Sigmoid colon (tissue), 7 donors: ENCODE results near the gene DENND1C. TPM values are rescaled to one million over a fixed set of nuclear protein-coding genes. Genes with fewer than 3 reads are reported as not detected.
"Not testable (repeated sequence)": the region's sequence is repeated elsewhere in the genome, so short reads cannot be mapped to it uniquely, and the experiment has no call there.

Experiments
- DNase-seq: peaks from one replicate; pipeline ENCODE4 v3.0.0-alpha.2; 2019
- H3K27ac ChIP-seq, 4 donors: fragments of 200-600 bp; sonication (generic); one replicate each; pipeline ENCODE4 v1.5.1; 2016 to 2019; ENCODE audit warnings: mild to moderate bottlenecking in 1 of 4
- H3K27me3 ChIP-seq, 3 donors: fragments of 200-600 bp; sonication (generic); one replicate each; pipeline ENCODE4 v1.5.1; 2019; ENCODE audit warnings: mild to moderate bottlenecking in 1 of 3
- H3K36me3 ChIP-seq, 4 donors: fragments of 200-600 bp; sonication (generic); one replicate each; pipeline ENCODE4 v1.5.1; 2016 to 2019
- H3K4me1 ChIP-seq, 4 donors: fragments of 200-600 bp; sonication (generic); one replicate each; pipeline ENCODE4 v1.5.1; 2017 to 2019
- H3K4me3 ChIP-seq, 4 donors: fragments of 200-600 bp; sonication (generic); one replicate each; pipeline ENCODE4 v1.5.1; 2017 to 2019; ENCODE audit warnings: mild to moderate bottlenecking in 2 of 4, moderate library complexity in 1 of 4
- H3K9me3 ChIP-seq, 4 donors: fragments of 200-600 bp in 3 of 4; sonication (generic) in 3 of 4; one replicate each; pipeline versions ENCODE4 v1.5.1 to v1.6.1; 2013 to 2019
- CTCF ChIP-seq, 4 experiments: fragments of 450-650 bp in 3 of 4; fragments of 200-600 bp in 1 of 4; IDR thresholded peaks; one replicate each; pipeline ENCODE4 v1.5.1; 2016 to 2019; ENCODE audit warnings: antibody characterized with exemption in 4 of 4, mild to moderate bottlenecking in 3 of 4, moderate library complexity in 2 of 4
- EP300 ChIP-seq, 4 donors: sonication (generic); formaldehyde crosslinking; IDR thresholded peaks; one replicate each; pipeline ENCODE4 v1.6.1; 2017; ENCODE audit warnings: antibody characterized with exemption in 4 of 4
- POLR2A ChIP-seq, 2 donors: fragments of 450-650 bp; IDR thresholded peaks; one replicate each; pipeline ENCODE4 v1.6.1; 2016; ENCODE audit warnings: antibody characterized with exemption in 2 of 2, mild to moderate bottlenecking in 2 of 2, moderate library complexity in 2 of 2
- POLR2AphosphoS5 ChIP-seq, 4 donors: sonication (generic); formaldehyde crosslinking; IDR thresholded peaks; one replicate each; pipeline ENCODE4 v1.6.1; 2017; ENCODE audit warnings: antibody characterized with exemption in 4 of 4
- WGBS, 2 donors: extraction: QIAGEN DNeasy Blood & Tissue Kit; methylation state at CpG; one replicate each; pipeline ENCODE4 v1.1.7; 2013; 5-methylcytosine and 5-hydroxymethylcytosine counted together
- intact Hi-C: fragments of 100-400 bp; cut with DNase I; formaldehyde crosslinking; loops from one replicate; pipeline ENCODE4 v1.15.1; 2023
- polyA plus RNA-seq, 3 donors: library from polyadenylated mRNA; stranded (reverse); fragments of 200-250 nt; gene quantifications; one replicate each; pipeline ENCODE4 v1.2.3, GENCODE V29; 2013
- total RNA-seq, 4 donors: library from RNA; depleted of rRNA; stranded (reverse); fragments of >200 nt; gene quantifications; one replicate each; pipeline ENCODE4 v1.1.0, GENCODE V29; 2016
- donor health status: healthy with polysubstance abuse.
- donor health status: Bipolar disorder and iron deficiency.
- donor health status: healthy.

Gene DENND1C
- total and polyA plus RNA-seq, 7 donors: 0.99 to 18.1 (median 1.9) TPM; not detected in 1

GRCh38 chr19:6433165-6433564 is 48.4 kb downstream of the DENND1C start:
- H3K36me3 ChIP-seq: peaks cover 0 to 3% (median 0%) of the 10 kb centered on the region in 4 donors
- DNase-seq: no peak
- intact Hi-C loops: no loop called here
- H3K27me3 ChIP-seq: no peaks in the 10 kb centered on the region
- no peak overlapping the region for H3K27ac ChIP-seq
- no peak for TF ChIP-seq POLR2AphosphoS5 (IDR thresholded peaks at IDR 0.05)
- no peak for TF ChIP-seq EP300 (IDR thresholded peaks at IDR 0.05)
- no peak for TF ChIP-seq CTCF (IDR thresholded peaks at IDR 0.05)
- no peak for TF ChIP-seq POLR2A (IDR thresholded peaks at IDR 0.05)
- no peak overlapping the region for H3K4me3 ChIP-seq
- WGBS, 2 donors: 91 to 92% methylated on average over 11 of the region's 11 CpGs
- H3K4me1 ChIP-seq: no peaks in the 10 kb centered on the region
- H3K9me3 ChIP-seq: no peaks in the 10 kb centered on the region

GRCh38 chr19:6431891-6432290 is 49.7 kb downstream of the DENND1C start:
- intact Hi-C loops: no loop called here
- Histone ChIP-seq H3K27ac (no peak overlapping the region), H3K4me3 (no peak overlapping the region), H3K9me3 (no peaks in the 10 kb centered on the region), H3K36me3 (peaks cover 0 to 3% (median 0%) of the 10 kb centered on the region in 4 donors), H3K27me3 (no peaks in the 10 kb centered on the region), H3K4me1 (no peaks in the 10 kb centered on the region)
- 90 to 94% methylated on average over 11 of the region's 11 CpGs for WGBS, 2 donors
- no peak for DNase-seq
- TF ChIP-seq POLR2A (IDR thresholded peaks at IDR 0.05): no peak
- no peak for TF ChIP-seq EP300 (IDR thresholded peaks at IDR 0.05)
- TF ChIP-seq CTCF (IDR thresholded peaks at IDR 0.05): no peak
- no peak for TF ChIP-seq POLR2AphosphoS5 (IDR thresholded peaks at IDR 0.05)

GRCh38 chr19:6429419-6430221 is 52.0 kb downstream of the DENND1C start:
- TF ChIP-seq CTCF (IDR thresholded peaks at IDR 0.05) (no peak), POLR2A (IDR thresholded peaks at IDR 0.05) (no peak), EP300 (IDR thresholded peaks at IDR 0.05) (no peak), POLR2AphosphoS5 (IDR thresholded peaks at IDR 0.05) (no peak)
- Histone ChIP-seq H3K27me3 (no peaks in the 10 kb centered on the region), H3K27ac (no peak overlapping the region), H3K9me3 (no peaks in the 10 kb centered on the region), H3K4me3 (no peak overlapping the region), H3K36me3 (no peaks in the 10 kb centered on the region), H3K4me1 (peaks cover 0 to 7% (median 5%) of the 10 kb centered on the region in 4 donors)
- WGBS, 2 donors: 57 to 63% methylated on average over 20 of the region's 20 CpGs
- intact Hi-C loops: loop anchor here (5.0 kb wide), 1 partner anchor 57 kb away; the partner anchor contains the start of gene ALKBH7
- no peak for DNase-seq

- not testable (repeated sequence) for H3K27me3 ChIP-seq, H3K4me3 ChIP-seq, H3K4me1 ChIP-seq, H3K27ac ChIP-seq, DNase-seq, H3K36me3 ChIP-seq, H3K9me3 ChIP-seq
- 81 to 82% methylated on average over 2 of the region's 2 CpGs for WGBS, 2 donors
- intact Hi-C loops: loop anchor here (5.0 kb wide), 1 partner anchor 57 kb away; the partner anchor contains the start of gene ALKBH7
Observed at GRCh38 chr19:6428692-6429418, 52.7 kb downstream of the DENND1C start.

GRCh38 chr19:6427131-6427530 is 54.5 kb downstream of the DENND1C start:
- no peaks in the 10 kb centered on the region for H3K9me3 ChIP-seq
- 95 to 98% methylated on average over 18 of the region's 18 CpGs for WGBS, 2 donors
- intact Hi-C loops: loop anchor here (5.0 kb wide), 1 partner anchor 55 kb away; the partner anchor contains the start of gene ALKBH7
- no peak overlapping the region for H3K27ac ChIP-seq
- no peaks in the 10 kb centered on the region for H3K36me3 ChIP-seq
- DNase-seq: no peak
- no peak for TF ChIP-seq POLR2A (IDR thresholded peaks at IDR 0.05)
- TF ChIP-seq CTCF (IDR thresholded peaks at IDR 0.05): no peak
- TF ChIP-seq POLR2AphosphoS5 (IDR thresholded peaks at IDR 0.05): no peak
- no peak for TF ChIP-seq EP300 (IDR thresholded peaks at IDR 0.05)
- H3K4me1 ChIP-seq: peaks cover 4 to 26% (median 19%) of the 10 kb centered on the region in 4 donors
- H3K4me3 ChIP-seq: no peak overlapping the region
- no peaks in the 10 kb centered on the region for H3K27me3 ChIP-seq
